Activated CD4-positive, alpha-beta T cell treated with anti-CD3 and anti-CD28 coated beads, Interleukin-10, Interleukin-2, amounts not matched to agents 100 ng/mL and 50 ng/mL, durations not matched to agents 16 hours and 8 hours (primary cell): ENCODE measurements around the gene CDKAL1.

Experiments
- DNase-seq: peaks from one replicate; pipeline ENCODE4 v3.0.0-alpha.2; 2020

The CDKAL1 gene

GRCh38 chr6:21274851-21275250 lies 740.6 kb downstream of the CDKAL1 start:
- DNase-seq: no peak

DNA sequence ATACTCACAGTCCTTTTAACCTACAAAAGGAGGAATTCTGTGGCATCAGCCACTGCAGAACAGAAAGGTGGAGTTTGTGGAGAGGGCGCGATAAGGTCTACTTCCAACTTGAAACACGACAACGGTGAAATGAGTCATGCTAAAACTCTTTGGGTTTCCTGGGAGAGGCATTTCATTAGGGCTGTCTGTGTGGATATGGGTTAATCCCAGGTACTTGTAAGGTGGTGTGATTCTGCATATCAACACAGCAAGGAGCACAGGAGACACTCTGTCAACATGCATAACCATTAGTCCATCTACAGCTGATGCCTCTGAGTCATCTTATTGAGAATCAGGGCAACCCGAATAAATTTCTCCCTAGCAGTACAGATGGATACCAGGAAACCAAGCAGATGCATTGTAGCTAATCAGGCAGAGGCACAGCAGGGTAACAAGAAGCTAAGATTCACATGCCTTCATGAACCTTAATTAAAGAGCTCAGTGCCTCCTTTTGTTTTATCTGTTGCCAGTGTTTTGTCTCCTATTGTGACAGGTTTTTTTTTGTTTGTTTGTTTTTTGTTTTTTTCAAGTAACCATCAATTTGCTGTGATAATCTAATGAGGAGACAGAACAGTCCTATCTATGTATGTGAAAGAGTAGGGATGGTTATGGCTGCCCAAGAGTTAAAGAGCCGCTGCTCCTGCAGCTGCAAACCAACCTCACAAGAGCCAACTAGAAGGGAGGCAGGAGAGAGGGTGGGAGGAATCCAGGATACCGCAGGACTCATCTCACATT lies 743.5 kb downstream of the CDKAL1 start:
- no peak for DNase-seq

GRCh38 chr6:21278375-21278745 lies 744.1 kb downstream of the CDKAL1 start:
- DNase-seq: no peak

DNA sequence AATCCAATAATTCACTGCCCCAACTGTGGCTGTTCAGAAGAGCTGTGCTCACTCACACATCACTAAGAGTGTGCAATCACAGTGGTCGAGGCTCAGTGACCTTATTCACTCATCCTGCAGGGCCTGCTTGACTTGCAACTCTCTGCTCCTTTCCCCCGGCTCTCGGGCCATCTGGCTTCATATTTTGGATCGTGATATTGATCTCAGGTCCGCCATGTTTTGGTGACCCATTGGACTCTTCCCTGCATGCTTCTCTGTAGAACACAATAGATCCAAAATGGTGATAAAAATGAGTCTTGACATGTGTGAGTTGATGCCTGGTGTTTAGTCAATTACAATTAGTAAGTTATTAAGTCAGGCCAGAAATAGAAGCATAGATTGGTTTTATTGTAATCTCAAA lies 745.4 kb downstream of the CDKAL1 start:
- no peak for DNase-seq

GRCh38 chr6:21281366-21281765 lies 747.1 kb downstream of the CDKAL1 start:
- DNase-seq: no peak
